ENCODE results near the gene STAB2.

- TF ChIP-seq CTCF (IDR thresholded peaks at IDR 0.05), result no peak
- no peak for TF ChIP-seq EZH2 (IDR thresholded peaks at IDR 0.05)
- no peak for TF ChIP-seq EZH2phosphoT487 (IDR thresholded peaks at IDR 0.05)
Measured at GRCh38 chr12:103813426-103813825, 226.4 kb downstream of the STAB2 start.

Measured in neural progenitor cell (in vitro differentiated cells).